ENCODE data around the gene GRAMD1C.

GRAMD1C gene

GRCh38 chr3:113895964-113896363 lies 57.4 kb downstream of the GRAMD1C start:
- H3K27ac ChIP-seq = no peak overlapping the region
- TF ChIP-seq CTCF (conservative IDR thresholded peaks at IDR 0.05) = no peak

- H3K27ac ChIP-seq = peak overlapping the region; percentile 85
- TF ChIP-seq CTCF (conservative IDR thresholded peaks at IDR 0.05) = no peak
These were observed 58.3 kb downstream of the GRAMD1C start for GRCh38 chr3:113896930-113897329.

- TF ChIP-seq CTCF (conservative IDR thresholded peaks at IDR 0.05) = no peak
- H3K27ac ChIP-seq = peak overlapping the region; percentile 85
These were observed 58.8 kb downstream of the GRAMD1C start for GRCh38 chr3:113897373-113897777.

- peak overlapping the region; percentile 85 for H3K27ac ChIP-seq
- TF ChIP-seq CTCF (conservative IDR thresholded peaks at IDR 0.05) = no peak
These were observed 60.3 kb downstream of the GRAMD1C start for GRCh38 chr3:113898892-113899291.

GRCh38 chr3:113906568-113907140 lies 68.1 kb downstream of the GRAMD1C start:
- TF ChIP-seq CTCF (conservative IDR thresholded peaks at IDR 0.05) = no peak
- H3K27ac ChIP-seq = no peak overlapping the region

- no peak overlapping the region for H3K27ac ChIP-seq
- no peak for TF ChIP-seq CTCF (conservative IDR thresholded peaks at IDR 0.05)
These were observed 69.5 kb downstream of the GRAMD1C start for GRCh38 chr3:113908133-113908532.

GRCh38 chr3:113910966-113911365 lies 72.4 kb downstream of the GRAMD1C start:
- no peak for TF ChIP-seq CTCF (conservative IDR thresholded peaks at IDR 0.05)
- H3K27ac ChIP-seq = no peak overlapping the region
